ENCODE measurements around the gene ABTB2. TPM values are rescaled to one million over a fixed set of nuclear protein-coding genes. Genes with fewer than 3 reads are reported as not detected.

Gene ABTB2
- total RNA-seq, 1 experiment from 2014 or later: 46.3 TPM

DNA sequence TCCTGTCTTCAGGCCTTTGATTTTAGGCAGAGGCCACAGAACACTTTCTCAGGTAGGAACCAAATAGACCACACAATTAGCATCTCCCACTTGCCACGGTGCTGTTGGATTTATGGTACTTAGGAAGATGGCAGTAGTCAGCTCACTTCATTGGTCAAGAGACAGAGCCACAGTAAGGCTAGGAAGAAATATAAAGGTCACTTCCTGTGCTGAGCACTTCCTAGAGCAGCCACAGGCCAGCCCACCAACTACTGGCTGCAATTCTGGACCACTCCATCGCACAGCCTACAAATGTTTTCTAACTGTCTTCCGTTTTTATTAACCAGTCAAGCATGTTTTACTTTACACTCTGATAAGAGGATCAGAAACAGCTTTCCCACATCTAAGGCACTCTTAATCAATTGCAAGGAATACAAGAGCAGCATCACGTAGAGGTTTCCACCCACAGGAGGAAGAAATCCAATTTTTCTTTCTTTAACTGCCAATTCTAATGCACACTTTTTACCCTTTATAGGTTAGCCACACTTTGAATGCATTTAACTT is 54.7 kb downstream of the ABTB2 start:
- TF ChIP-seq, protein P1, sequence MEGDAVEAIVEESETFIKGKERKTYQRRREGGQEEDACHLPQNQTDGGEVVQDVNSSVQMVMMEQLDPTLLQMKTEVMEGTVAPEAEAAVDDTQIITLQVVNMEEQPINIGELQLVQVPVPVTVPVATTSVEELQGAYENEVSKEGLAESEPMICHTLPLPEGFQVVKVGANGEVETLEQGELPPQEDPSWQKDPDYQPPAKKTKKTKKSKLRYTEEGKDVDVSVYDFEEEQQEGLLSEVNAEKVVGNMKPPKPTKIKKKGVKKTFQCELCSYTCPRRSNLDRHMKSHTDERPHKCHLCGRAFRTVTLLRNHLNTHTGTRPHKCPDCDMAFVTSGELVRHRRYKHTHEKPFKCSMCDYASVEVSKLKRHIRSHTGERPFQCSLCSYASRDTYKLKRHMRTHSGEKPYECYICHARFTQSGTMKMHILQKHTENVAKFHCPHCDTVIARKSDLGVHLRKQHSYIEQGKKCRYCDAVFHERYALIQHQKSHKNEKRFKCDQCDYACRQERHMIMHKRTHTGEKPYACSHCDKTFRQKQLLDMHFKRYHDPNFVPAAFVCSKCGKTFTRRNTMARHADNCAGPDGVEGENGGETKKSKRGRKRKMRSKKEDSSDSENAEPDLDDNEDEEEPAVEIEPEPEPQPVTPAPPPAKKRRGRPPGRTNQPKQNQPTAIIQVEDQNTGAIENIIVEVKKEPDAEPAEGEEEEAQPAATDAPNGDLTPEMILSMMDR (conservative IDR thresholded peaks at IDR 0.05; ENCODE audit: low read depth, low read length): no peak
- H3K9me3 ChIP-seq (ENCODE audit: low read depth, low read length, poor library complexity, severe bottlenecking): no peaks in the 10 kb centered on the region
- CTCF ChIA-PET: no interaction called here
- intact Hi-C loops (cut with micrococcal nuclease; ENCODE audit: unreplicated experiment): no loop called here
- BruUV-seq (replicated peaks): no TSS peak
- no peaks in the 10 kb centered on the region for H3K27me3 ChIP-seq (replicated peaks; ENCODE audit: insufficient read depth, low read depth, low read length, poor library complexity)
- no peaks in the 10 kb centered on the region for H3K36me3 ChIP-seq (ENCODE audit: insufficient read depth, low read length, poor library complexity, severe bottlenecking)
- POLR2A ChIA-PET (ENCODE audit: low non-redundant PET): interaction anchor here (0.6 kb wide), 1 partner anchor 165 kb away, joined by 5 read pairs; no protein-coding TSS in a partner anchor
- DNase-seq (ENCODE audit: low spot score): no peak
- no peak overlapping the region for H3K4me3 ChIP-seq (ENCODE audit: low read depth, low read length, poor library complexity, severe bottlenecking)
- H3K27ac ChIP-seq (ENCODE audit: low read depth, low read length, poor library complexity, severe bottlenecking): no peak overlapping the region
- peaks cover 47% of the 10 kb centered on the region for H3K4me1 ChIP-seq (ENCODE audit: insufficient read depth, low read length, poor library complexity, severe bottlenecking)

DNA sequence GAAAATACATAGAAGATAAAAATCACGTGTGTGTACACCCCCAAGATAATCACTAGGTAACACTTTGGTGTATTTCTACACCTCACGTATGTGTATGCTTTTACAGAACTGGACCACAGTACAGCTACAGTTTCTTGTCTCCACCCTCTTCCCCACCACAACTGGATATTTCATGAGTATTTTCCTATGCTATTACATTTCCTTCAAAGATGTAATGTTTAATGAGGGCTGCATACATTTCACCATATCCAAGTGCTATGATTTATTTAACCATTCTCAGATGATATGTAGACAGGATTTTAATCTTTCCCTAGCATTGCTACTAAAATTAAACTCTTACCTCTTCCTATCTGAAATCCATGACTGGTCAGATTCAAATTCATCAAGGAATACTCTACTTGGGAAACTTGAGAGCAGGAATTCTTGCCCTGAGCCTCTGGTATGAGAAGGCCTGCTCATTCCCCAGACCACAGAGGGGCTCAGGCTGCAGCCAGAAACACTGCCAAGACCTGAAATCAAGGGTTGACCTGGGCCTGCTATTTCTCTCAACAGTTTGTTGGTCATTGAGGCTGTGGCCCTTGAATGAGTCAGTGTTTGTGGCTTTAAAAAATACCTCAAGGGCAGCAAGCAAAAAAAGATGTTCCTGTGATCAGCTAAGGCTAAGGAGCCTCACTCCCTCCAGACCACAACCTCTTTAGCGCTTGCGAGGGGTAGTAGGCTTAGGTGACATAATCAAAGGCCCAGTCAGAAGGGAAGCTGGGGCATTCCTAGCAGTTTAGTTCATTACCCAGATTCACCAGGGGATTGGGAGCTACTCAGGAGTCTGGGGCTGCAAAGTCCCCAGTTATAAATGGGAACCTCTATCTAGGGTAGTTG is 55.5 kb downstream of the ABTB2 start:
- H3K4me3 ChIP-seq (ENCODE audit: low read depth, low read length, poor library complexity, severe bottlenecking): no peak overlapping the region
- no TSS peak for BruUV-seq (replicated peaks)
- DNase-seq (ENCODE audit: low spot score): no peak
- no peak overlapping the region for H3K27ac ChIP-seq (ENCODE audit: low read depth, low read length, poor library complexity, severe bottlenecking)
- ChIA-PET CTCF (interaction anchor here (0.5 kb wide), 1 partner anchor 1771 kb away, joined by 4 read pairs; no protein-coding TSS in a partner anchor), POLR2A (ENCODE audit: low non-redundant PET) (no interaction called here)
- H3K36me3 ChIP-seq (ENCODE audit: insufficient read depth, low read length, poor library complexity, severe bottlenecking): no peaks in the 10 kb centered on the region
- H3K4me1 ChIP-seq (ENCODE audit: insufficient read depth, low read length, poor library complexity, severe bottlenecking): peaks cover 40% of the 10 kb centered on the region
- no peaks in the 10 kb centered on the region for H3K9me3 ChIP-seq (ENCODE audit: low read depth, low read length, poor library complexity, severe bottlenecking)
- TF ChIP-seq, protein P1 (conservative IDR thresholded peaks at IDR 0.05; ENCODE audit: low read depth, low read length): no peak
- no peak for TF ChIP-seq EZH2 (IDR thresholded peaks at IDR 0.05; ENCODE audit: borderline replicate concordance, low read depth, low read length, poor library complexity, severe bottlenecking)
- intact Hi-C loops (cut with micrococcal nuclease; ENCODE audit: unreplicated experiment): no loop called here
- H3K27me3 ChIP-seq (replicated peaks; ENCODE audit: insufficient read depth, low read depth, low read length, poor library complexity): no peaks in the 10 kb centered on the region

GRCh38 chr11:34300926-34301295 is 56.9 kb downstream of the ABTB2 start:
- no peak for DNase-seq (ENCODE audit: low spot score)
- no peak overlapping the region for H3K4me3 ChIP-seq (ENCODE audit: low read depth, low read length, poor library complexity, severe bottlenecking)
- H3K4me1 ChIP-seq (ENCODE audit: insufficient read depth, low read length, poor library complexity, severe bottlenecking): peaks cover 36% of the 10 kb centered on the region
- no peak overlapping the region for H3K27ac ChIP-seq (ENCODE audit: low read depth, low read length, poor library complexity, severe bottlenecking)
- TF ChIP-seq EZH2 (IDR thresholded peaks at IDR 0.05; ENCODE audit: borderline replicate concordance, low read depth, low read length, poor library complexity, severe bottlenecking): no peak
- TF ChIP-seq, protein P1 (conservative IDR thresholded peaks at IDR 0.05; ENCODE audit: low read depth, low read length): no peak
- H3K36me3 ChIP-seq (ENCODE audit: insufficient read depth, low read length, poor library complexity, severe bottlenecking): no peaks in the 10 kb centered on the region
- intact Hi-C loops (cut with micrococcal nuclease; ENCODE audit: unreplicated experiment): no loop called here
- no TSS peak for BruUV-seq (replicated peaks)
- H3K27me3 ChIP-seq (replicated peaks; ENCODE audit: insufficient read depth, low read depth, low read length, poor library complexity): no peaks in the 10 kb centered on the region
- H3K9me3 ChIP-seq (ENCODE audit: low read depth, low read length, poor library complexity, severe bottlenecking): no peaks in the 10 kb centered on the region
- ChIA-PET CTCF (interaction anchor here (0.7 kb wide), 2 partner anchors 127 to 1756 kb away, joined by 3 to 4 read pairs; no protein-coding TSS in a partner anchor), POLR2A (ENCODE audit: low non-redundant PET) (no interaction called here)

Measured in A673 (cell line).